ENCODE data around the gene SH3BP1. TPM values are rescaled to one million over a fixed set of nuclear protein-coding genes. Genes with fewer than 3 reads are reported as not detected.

SH3BP1 gene
- total and polyA plus RNA-seq, 2 of the 8 experiments (the other 6 are each of a cell fraction or from before 2014, with no cell fraction given) = 23.9 to 40.3 TPM

- TF ChIP-seq CHD7 (IDR thresholded peaks at IDR 0.05; ENCODE audit: insufficient replicate concordance, low read length) (no peak), RAD21 (IDR thresholded peaks at IDR 0.05 in 1 of 2, conservative IDR thresholded peaks at IDR 0.05 in 1 of 2; ENCODE audit: low read depth in 2 of 2, low read length in 2 of 2) (no peak), CEBPB (IDR thresholded peaks at IDR 0.05; ENCODE audit: low read depth, low read length) (no peak), SP4 (IDR thresholded peaks at IDR 0.05; ENCODE audit: low read length) (no peak), JUND (IDR thresholded peaks at IDR 0.05; ENCODE audit: low read length) (no peak), POLR2AphosphoS5 (IDR thresholded peaks at IDR 0.05; ENCODE audit: low read depth, low read length) (no peak), BCL11A (IDR thresholded peaks at IDR 0.05; ENCODE audit: low read depth in 2 of 2, low read length in 2 of 2) (no peak), SIN3A (conservative IDR thresholded peaks at IDR 0.05 in 1 of 2, IDR thresholded peaks at IDR 0.05 in 1 of 2; ENCODE audit: low read depth in 1 of 2, low read length in 2 of 2) (no peak; a peak in 1 of 4 replicates), NRF1 (IDR thresholded peaks at IDR 0.05; ENCODE audit: low read depth, low read length) (no peak), CBX8 (IDR thresholded peaks at IDR 0.05; ENCODE audit: borderline replicate concordance, low read depth, low read length) (no peak), KDM1A (IDR thresholded peaks at IDR 0.05; ENCODE audit: borderline replicate concordance, low read length) (no peak), RBBP5 (IDR thresholded peaks at IDR 0.05; ENCODE audit: borderline replicate concordance, low read depth, low read length) (no peak)
Observed at GRCh38 chr22:37679670-37680069, 40.2 kb downstream of the SH3BP1 start (continued).

Data from H1 (cell line).